HG02571 (cell line): ENCODE data around the gene BNC2.

ENCODE experiments used
- ATAC-seq: cut with Tn5 transposase; IDR thresholded peaks from one replicate; pipeline ENCODE4 v1.9.1; 2021; ENCODE audit warnings: mild to moderate bottlenecking, moderate library complexity; ENCODE audit not compliant: unreplicated experiment

The BNC2 gene

GRCh38 chr9:16763946-16764345, 106.5 kb downstream of the BNC2 start:
- no peak for ATAC-seq

GRCh38 chr9:16755467-16756160, 114.9 kb downstream of the BNC2 start:
- no peak for ATAC-seq

- no peak for ATAC-seq
Measured at GRCh38 chr9:16754662-16755061, 115.8 kb downstream of the BNC2 start.

GRCh38 chr9:16753256-16753655, 117.2 kb downstream of the BNC2 start:
- no peak for ATAC-seq

GRCh38 chr9:16752601-16753000, 117.9 kb downstream of the BNC2 start:
- no peak for ATAC-seq

- ATAC-seq: no peak
Measured at GRCh38 chr9:16750553-16750952, 119.9 kb downstream of the BNC2 start.

- ATAC-seq: no peak
Measured at GRCh38 chr9:16745359-16745758, 125.1 kb downstream of the BNC2 start.

GRCh38 chr9:16744394-16744793, 126.1 kb downstream of the BNC2 start:
- no peak for ATAC-seq

- no peak for ATAC-seq
Measured at GRCh38 chr9:16743375-16743774, 127.1 kb downstream of the BNC2 start.

- no peak for ATAC-seq
Measured at GRCh38 chr9:16735001-16735400, 135.5 kb downstream of the BNC2 start.

GRCh38 chr9:16732546-16732945, 137.9 kb downstream of the BNC2 start:
- ATAC-seq: no peak

GRCh38 chr9:16730162-16730561, 140.3 kb downstream of the BNC2 start:
- no peak for ATAC-seq

- no peak for ATAC-seq
Measured at GRCh38 chr9:16729651-16730050, 140.8 kb downstream of the BNC2 start.

GRCh38 chr9:16728137-16728508, 142.3 kb downstream of the BNC2 start:
- no peak for ATAC-seq

- no peak for ATAC-seq
Measured at GRCh38 chr9:16727452-16728136, 142.9 kb downstream of the BNC2 start.

- ATAC-seq: no peak
Measured at GRCh38 chr9:16726718-16727451, 143.6 kb downstream of the BNC2 start.

- no peak for ATAC-seq
Measured at GRCh38 chr9:16726029-16726428, 144.4 kb downstream of the BNC2 start.

GRCh38 chr9:16725066-16725465, 145.4 kb downstream of the BNC2 start:
- ATAC-seq: no peak

GRCh38 chr9:16721972-16722371, 148.5 kb downstream of the BNC2 start:
- ATAC-seq: no peak

- no peak for ATAC-seq
Measured at GRCh38 chr9:16720386-16720785, 150.1 kb downstream of the BNC2 start.

- ATAC-seq: no peak
Measured at GRCh38 chr9:16719921-16720320, 150.5 kb downstream of the BNC2 start.

- ATAC-seq: no peak
Measured at GRCh38 chr9:16718952-16719351, 151.5 kb downstream of the BNC2 start.
